CD14-positive monocyte (primary cell): ENCODE measurements around the gene JARID2. TPM values are rescaled to one million over a fixed set of nuclear protein-coding genes. Genes with fewer than 3 reads are reported as not detected.

ENCODE experiments used
- DNase-seq, 3 donors: peaks; one replicate each; pipeline ENCODE4 v3.0.0-alpha.2; 2011 to 2022
- H2AFZ ChIP-seq: 2 replicates; pipeline ENCODE4 v1.6.0; 2012; ENCODE audit warnings: mild to moderate bottlenecking, low read depth, low read length, inconsistent platforms; ENCODE audit not compliant: insufficient read depth, poor library complexity, severe bottlenecking
- H3K27ac ChIP-seq, 2 donors: 1 replicate in 1 of 2; 2 replicates in 1 of 2; pipeline ENCODE4 v1.5.1; 2012 to 2013; ENCODE audit warnings: low read length in 2 of 2, control low read depth in 1 of 2, inconsistent platforms in 1 of 2, low read depth in 1 of 2, mild to moderate bottlenecking in 1 of 2
- H3K27me3 ChIP-seq, 2 donors: one replicate each; pipeline versions ENCODE4 v1.6.0 to v1.6.1; 2011 to 2013; ENCODE audit warnings: low read length in 2 of 2; ENCODE audit not compliant: control insufficient read depth in 2 of 2, insufficient read depth in 2 of 2
- H3K36me3 ChIP-seq, 2 donors: replicated peaks in 1 of 2; 1 replicate in 1 of 2; 2 replicates in 1 of 2; pipeline versions ENCODE4 v1.5.1 to v1.6.1; 2012 to 2013; ENCODE audit warnings: low read length in 2 of 2, control low read depth in 1 of 2, inconsistent platforms in 1 of 2, mild to moderate bottlenecking in 1 of 2; ENCODE audit not compliant: insufficient read depth in 2 of 2, control insufficient read depth in 1 of 2
- H3K4me1 ChIP-seq, 2 donors: 1 replicate in 1 of 2; 2 replicates in 1 of 2; pipeline versions ENCODE4 v1.5.1 to v1.6.1; 2012 to 2013; ENCODE audit warnings: low read length in 2 of 2, control low read depth in 1 of 2, inconsistent platforms in 1 of 2, mild to moderate bottlenecking in 1 of 2, moderate library complexity in 1 of 2; ENCODE audit not compliant: insufficient read depth in 2 of 2, control insufficient read depth in 1 of 2
- H3K4me2 ChIP-seq: replicated peaks from 2 replicates; pipeline ENCODE3; 2012; ENCODE audit warnings: low read length, moderate library complexity, mild to moderate bottlenecking; ENCODE audit not compliant: poor library complexity, severe bottlenecking; ENCODE audit errors: extremely low read depth
- H3K4me3 ChIP-seq, 3 experiments: fragments of 200-600 bp in 1 of 3; sonication (generic) in 1 of 3; replicated peaks in 1 of 3; 1 replicate in 2 of 3; 2 replicates in 1 of 3; pipeline ENCODE4 v1.5.1; 2011 to 2013; ENCODE audit warnings: low read length in 3 of 3, mild to moderate bottlenecking in 3 of 3, control low read depth in 2 of 3, low read depth in 2 of 3, inconsistent platforms in 1 of 3, moderate library complexity in 1 of 3
- H3K79me2 ChIP-seq: 2 replicates; pipeline ENCODE4 v1.6.0; 2012; ENCODE audit warnings: mild to moderate bottlenecking, control low read depth, inconsistent platforms, low read length, moderate library complexity; ENCODE audit not compliant: insufficient read depth
- H3K9ac ChIP-seq: 2 replicates; pipeline ENCODE4 v1.6.0; 2017; ENCODE audit warnings: low read length, mild to moderate bottlenecking; ENCODE audit not compliant: insufficient read depth, poor library complexity, severe bottlenecking
- H3K9me3 ChIP-seq, 2 donors: replicated peaks in 1 of 2; 1 replicate in 1 of 2; 2 replicates in 1 of 2; pipeline versions ENCODE4 v1.5.1 to v1.6.1; 2012 to 2013; ENCODE audit warnings: low read length in 2 of 2, control low read depth in 1 of 2; ENCODE audit not compliant: control insufficient read depth in 1 of 2, insufficient read depth in 1 of 2
- H4K20me1 ChIP-seq: 2 replicates; pipeline ENCODE4 v1.6.0; 2012; ENCODE audit warnings: mild to moderate bottlenecking, low read length, control low read depth, moderate library complexity; ENCODE audit not compliant: insufficient read depth
- H3K27ac Mint-ChIP-seq, 7 donors: one replicate each; pipeline ENCODE4 v1.8.0; 2020; ENCODE audit warnings: mild to moderate bottlenecking in 7 of 7, mixed read lengths in 7 of 7, moderate library complexity in 6 of 7, inconsistent platforms in 2 of 7
- H3K27me3 Mint-ChIP-seq, 3 donors: one replicate each; pipeline ENCODE4 v1.8.0; 2021 to 2022; ENCODE audit warnings: low read depth in 3 of 3, mild to moderate bottlenecking in 3 of 3, mixed read lengths in 3 of 3, moderate library complexity in 3 of 3, inconsistent platforms in 1 of 3
- H3K36me3 Mint-ChIP-seq, 2 donors: one replicate each; pipeline ENCODE4 v1.8.0; 2020; ENCODE audit warnings: mixed read lengths in 2 of 2, inconsistent platforms in 1 of 2, mild to moderate bottlenecking in 1 of 2
- H3K4me1 Mint-ChIP-seq: one replicate; pipeline ENCODE4 v1.8.0; 2020; ENCODE audit warnings: mild to moderate bottlenecking, mixed read lengths
- H3K4me3 Mint-ChIP-seq, 2 donors: one replicate each; pipeline ENCODE4 v1.8.0; 2020; ENCODE audit warnings: mild to moderate bottlenecking in 2 of 2, mixed read lengths in 2 of 2, moderate library complexity in 1 of 2
- H3K9me3 Mint-ChIP-seq, 7 donors: one replicate each; pipeline ENCODE4 v1.8.0; 2020 to 2022; ENCODE audit warnings: mixed read lengths in 7 of 7, mild to moderate bottlenecking in 6 of 7, moderate library complexity in 6 of 7, inconsistent platforms in 2 of 7
- CTCF ChIP-seq: fragments of 200-600 bp; IDR thresholded peaks from one replicate; pipeline ENCODE4 v1.8.0; 2022; ENCODE audit warnings: antibody characterized with exemption, mild to moderate bottlenecking
- WGBS: methylation state at CpG from one replicate; pipeline ENCODE4 v1.1.5; 2013; ENCODE audit warnings: missing lambda C conversion rate; ENCODE audit not compliant: insufficient coverage; 5-methylcytosine and 5-hydroxymethylcytosine counted together
- intact Hi-C, 2 donors: fragments of 100-400 bp; cut with micrococcal nuclease; formaldehyde crosslinking; loops; one replicate each; pipeline versions ENCODE4 v1.15.0 to v1.15.1; 2023
- polyA plus RNA-seq, 3 donors: library from polyadenylated mRNA; depleted of rRNA in 1 of 3; unstranded in 2 of 3; stranded (reverse) in 1 of 3; fragments of 300-500 nt in 2 of 3; fragments of >200 nt in 1 of 3; fragmentation: Illumina TruSeq in 2 of 3; gene quantifications; 1 replicate in 2 of 3; 2 replicates in 1 of 3; pipeline ENCODE4 v1.2.3, GENCODE V29; 2012 to 2021

Gene JARID2
- polyA plus RNA-seq, 3 donors: 6.8 to 17.5 (median 12.5) TPM

- H3K4me3 Mint-ChIP-seq: peak overlapping the region in 1 of 2 donors; percentile 43
- peaks cover 100% of the 10 kb centered on the region for H3K79me2 ChIP-seq
Measured at GRCh38 chr6:15331143-15331542, 85.3 kb downstream of the JARID2 start.

GRCh38 chr6:15331629-15332251 lies 85.9 kb downstream of the JARID2 start:
- H3K27ac ChIP-seq: peak overlapping the region in 1 of 2 donors; percentile 23
- peaks cover 100% of the 10 kb centered on the region for H3K79me2 ChIP-seq
- no peaks in the 10 kb centered on the region for H3K27me3 ChIP-seq
- peak overlapping the region; percentile 5 for H3K4me2 ChIP-seq
- peak overlapping the region in 1 of 3 experiments; percentile 6 for H3K4me3 ChIP-seq
- peaks cover 24 to 49% of the 10 kb centered on the region in 2 donors for H3K36me3 Mint-ChIP-seq
- DNase-seq: no peak
- H4K20me1 ChIP-seq: peaks cover 100% of the 10 kb centered on the region
- no peak overlapping the region for H2AFZ ChIP-seq
- no peak for TF ChIP-seq CTCF
- H3K36me3 ChIP-seq: peaks cover 0 to 11% of the 10 kb centered on the region in 2 donors
- peaks cover 0 to 2% (median 0%) of the 10 kb centered on the region in 7 donors for H3K9me3 Mint-ChIP-seq
- H3K4me3 Mint-ChIP-seq: no peak overlapping the region
- intact Hi-C loops: loop anchor here in 1 of 2 donors (5.0 kb wide), 1 partner anchor 34 kb away; no protein-coding TSS in a partner anchor
- H3K9ac ChIP-seq: no peak overlapping the region
- H3K27ac Mint-ChIP-seq: peak overlapping the region; percentile 72 to 88 (median 81)
- H3K9me3 ChIP-seq: no peaks in the 10 kb centered on the region
- peaks cover 55 to 75% of the 10 kb centered on the region in 2 donors for H3K4me1 ChIP-seq
- peaks cover 90% of the 10 kb centered on the region for H3K4me1 Mint-ChIP-seq
- H3K27me3 Mint-ChIP-seq: no peaks in the 10 kb centered on the region
- WGBS: 73% methylated on average over 3 of the region's 13 CpGs

More at GRCh38 chr6:15331143-15331542, 85.3 kb downstream of the JARID2 start:
- Histone ChIP-seq H3K36me3 (peaks cover 0 to 11% of the 10 kb centered on the region in 2 donors), H3K4me3 (no peak overlapping the region), H2AFZ (no peak overlapping the region), H3K4me1 (peaks cover 55 to 75% of the 10 kb centered on the region in 2 donors), H3K27ac (peak overlapping the region in 1 of 2 donors; percentile 23), H3K27me3 (no peaks in the 10 kb centered on the region), H4K20me1 (peaks cover 100% of the 10 kb centered on the region), H3K4me2 (no peak overlapping the region), H3K9me3 (no peaks in the 10 kb centered on the region), H3K9ac (no peak overlapping the region)
- intact Hi-C loops: loop anchor here in 1 of 2 donors (5.0 kb wide), 1 partner anchor 34 kb away; no protein-coding TSS in a partner anchor
- Mint-ChIP-seq H3K4me1 (peaks cover 90% of the 10 kb centered on the region), H3K9me3 (peaks cover 0 to 2% (median 0%) of the 10 kb centered on the region in 7 donors), H3K27ac (peak overlapping the region; percentile 72 to 88 (median 83)), H3K27me3 (no peaks in the 10 kb centered on the region), H3K36me3 (peaks cover 29 to 48% of the 10 kb centered on the region in 2 donors)
- peak; percentile 39 to 80 (median 46) for DNase-seq
- TF ChIP-seq CTCF: no peak
